CD1c-positive myeloid dendritic cell (primary cell): Measurements from ENCODE around the gene ZSCAN10.
"Not testable (repeated sequence)": the region's sequence is repeated elsewhere in the genome, so short reads cannot be mapped to it uniquely, and the experiment has no call there.

Source experiments
- DNase-seq: peaks from one replicate; pipeline ENCODE4 v3.0.0-alpha.2; 2016; ENCODE audit errors: extremely low spot score

ZSCAN10 gene

GRCh38 chr16:3098459-3099394 lies at the start of gene ZSCAN10:
ZSCAN10 (minus strand) TSS chr16:3099294; CDS start chr16:3092937, 6,357 bp downstream.
- DNase-seq = no peak

DNA sequence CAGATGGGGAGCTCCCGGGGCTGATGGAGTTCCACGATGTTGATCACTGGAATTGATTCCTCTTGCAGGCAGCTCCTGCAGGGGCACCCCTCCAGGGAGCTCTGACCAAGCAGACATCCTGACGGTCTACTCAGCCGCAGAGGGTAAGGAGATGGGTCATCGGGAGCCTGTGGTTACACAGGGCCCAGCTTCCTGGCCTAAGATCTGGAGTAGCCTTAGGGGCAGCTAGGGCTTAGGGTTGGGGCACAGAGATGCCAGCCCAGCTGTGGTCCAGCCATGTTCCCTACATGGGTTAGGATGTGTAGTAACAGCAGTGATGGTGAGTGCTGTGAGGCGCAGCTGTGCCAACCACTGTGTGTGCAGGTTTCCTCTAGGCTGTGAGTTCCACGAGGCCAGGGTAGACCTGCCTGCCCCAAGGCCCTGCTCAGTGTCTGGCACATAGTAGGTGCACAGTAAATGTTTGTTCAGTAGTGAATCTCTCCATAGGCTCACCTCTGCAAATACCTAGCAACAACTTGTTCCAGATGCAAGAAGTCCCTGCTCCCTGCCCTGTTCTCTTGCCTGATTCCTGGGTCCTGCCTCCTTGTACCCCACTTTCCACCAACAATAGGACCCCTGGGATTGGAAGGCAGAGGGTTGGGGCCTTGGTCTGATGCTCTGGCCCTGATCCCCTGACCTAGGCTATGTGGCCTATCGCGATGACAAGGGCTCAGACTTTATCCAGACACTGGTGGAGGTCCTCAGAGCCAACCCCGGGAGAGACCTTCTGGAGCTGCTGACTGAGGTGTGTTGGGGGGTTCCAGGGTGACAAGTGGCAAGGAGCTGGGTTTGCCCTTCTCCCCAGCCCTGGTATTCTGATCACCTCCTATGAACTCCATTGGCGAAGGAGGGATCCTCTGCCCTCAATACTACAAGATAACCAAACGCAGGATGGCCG lies 49.4 kb upstream of the ZSCAN10 start:
- no peak for DNase-seq

DNA sequence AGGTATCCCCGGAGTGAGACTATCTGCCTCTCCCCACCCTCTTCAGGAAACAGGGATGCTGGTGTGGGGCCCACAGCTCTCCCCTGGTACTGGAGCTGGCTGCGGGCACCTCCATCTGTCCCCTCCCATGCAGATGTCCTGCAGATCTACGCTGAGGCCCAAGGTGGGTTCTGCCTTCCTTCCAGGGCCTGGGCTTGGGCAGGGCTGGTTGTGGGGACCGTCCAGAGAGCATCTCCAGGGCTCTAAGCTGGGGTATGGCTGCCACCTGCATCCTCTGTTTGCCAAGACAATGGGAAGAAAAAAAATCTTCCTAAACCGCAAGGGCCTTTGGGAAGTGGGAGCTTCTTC lies 48.6 kb upstream of the ZSCAN10 start:
- no peak for DNase-seq

GRCh38 chr16:3147046-3147756 lies 48.1 kb upstream of the ZSCAN10 start:
- DNase-seq = no peak

DNA sequence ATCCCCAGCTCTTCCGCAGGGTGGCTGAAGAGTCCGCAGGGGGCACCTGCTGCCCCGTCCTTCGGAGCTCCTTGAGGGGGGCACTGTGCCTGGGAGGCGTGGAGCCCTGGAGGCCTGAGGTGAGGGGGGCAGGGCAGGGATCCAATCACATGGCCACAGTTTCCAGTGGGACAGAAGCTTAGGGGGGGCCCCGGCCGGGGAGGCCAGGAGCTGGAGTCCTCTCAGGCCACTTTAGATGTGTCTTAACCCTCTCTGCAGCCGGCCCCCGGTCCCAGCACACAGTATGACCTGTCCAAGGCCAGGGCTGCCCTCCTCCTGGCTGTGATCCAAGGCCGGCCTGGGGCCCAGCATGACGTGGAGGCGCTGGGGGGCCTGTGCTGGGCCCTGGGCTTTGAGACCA lies 46.6 kb upstream of the ZSCAN10 start:
- DNase-seq = no peak

GRCh38 chr16:3145151-3145550 lies 46.1 kb upstream of the ZSCAN10 start:
- DNase-seq = no peak

DNA sequence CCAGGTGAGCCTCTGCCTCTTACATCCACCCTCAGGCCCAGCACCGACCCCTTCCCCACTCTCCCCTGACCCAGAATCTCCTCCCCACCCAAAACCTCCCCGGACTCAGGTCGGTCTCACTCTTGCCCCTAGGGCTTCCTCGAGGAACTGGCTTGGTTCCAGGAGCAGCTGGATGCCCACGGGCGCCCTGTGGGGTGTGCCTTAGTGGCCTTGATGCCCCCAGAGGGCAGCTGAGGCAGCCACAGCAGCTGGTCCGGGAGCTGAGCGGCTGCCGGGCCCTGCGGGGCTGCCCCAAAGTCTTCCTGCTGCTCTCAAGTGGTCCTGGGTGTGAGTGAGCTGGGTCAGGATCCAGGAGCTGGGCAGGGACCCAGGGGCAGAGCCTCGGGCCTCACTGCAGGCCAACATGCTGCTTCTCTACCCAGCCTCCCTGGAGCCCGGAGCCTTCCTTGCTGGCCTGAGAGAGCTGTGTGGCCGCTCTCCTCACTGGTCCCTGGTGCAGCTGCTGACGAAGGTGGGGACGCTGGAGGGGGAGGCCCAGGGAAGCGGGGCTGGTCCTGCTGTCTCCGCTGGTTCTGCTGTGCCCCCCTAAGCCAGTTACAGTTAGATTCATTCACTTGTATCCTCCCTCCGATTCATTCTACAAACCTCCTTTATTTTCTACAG lies 45.4 kb upstream of the ZSCAN10 start:
- no peak for DNase-seq

DNA sequence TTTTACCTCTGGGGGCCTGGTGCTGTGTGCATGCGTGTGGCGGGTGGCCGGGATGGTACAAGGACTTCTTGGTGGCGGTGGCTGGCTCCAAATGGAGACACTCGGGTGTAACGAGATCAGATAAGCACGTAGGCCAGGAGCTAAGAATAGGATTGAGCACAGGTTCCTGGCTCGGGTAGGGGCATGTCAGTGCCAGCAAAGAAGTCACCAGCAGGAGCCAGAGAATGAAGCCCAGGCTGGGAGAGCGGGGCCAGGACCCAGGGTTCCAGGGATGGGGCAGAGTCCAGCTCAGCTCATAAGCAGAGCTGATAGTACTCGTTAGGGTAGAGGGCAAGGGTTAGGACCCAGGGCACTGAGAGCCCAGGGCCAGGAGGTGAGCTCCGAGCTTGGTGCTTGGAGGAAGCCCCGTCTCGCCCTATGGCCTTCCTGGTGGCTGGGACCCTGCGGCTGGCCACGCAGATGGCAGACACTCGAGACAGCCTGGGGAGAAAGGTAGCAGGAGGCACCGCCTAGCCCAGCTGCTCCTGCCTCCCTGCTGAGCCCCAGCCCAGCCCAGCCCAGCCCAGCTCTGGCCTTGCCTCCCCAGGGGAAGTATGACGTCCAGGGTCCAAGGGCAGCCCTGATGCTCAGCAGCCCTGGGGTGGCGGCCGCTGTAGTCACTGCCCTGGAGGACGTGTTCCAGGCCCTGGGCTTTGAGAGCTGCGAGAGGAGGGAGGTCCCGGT lies 44.7 kb upstream of the ZSCAN10 start:
- DNase-seq = no peak

DNA sequence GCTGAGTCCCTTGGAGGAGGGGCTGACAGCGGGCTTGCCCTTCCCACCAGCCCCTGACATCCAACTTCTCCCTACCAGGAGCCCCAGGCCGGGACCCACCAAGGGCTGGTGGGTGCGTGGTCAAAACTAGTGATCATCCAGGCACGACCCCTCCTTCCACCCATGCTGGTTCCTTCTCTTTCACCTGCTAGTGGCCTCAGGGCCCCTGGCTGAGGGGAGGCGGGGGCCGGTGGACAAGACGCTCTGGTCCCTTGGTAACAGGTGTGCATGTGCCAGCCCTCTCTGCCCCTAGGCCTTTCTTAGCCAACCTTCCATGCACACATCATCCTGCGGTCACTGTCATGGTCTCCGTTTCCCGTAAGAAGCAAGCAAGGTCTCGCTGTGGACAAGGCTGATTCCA lies 44.1 kb upstream of the ZSCAN10 start:
- DNase-seq = no peak

- DNase-seq = no peak
Measured at GRCh38 chr16:3142770-3143169, 43.7 kb upstream of the ZSCAN10 start.

DNA sequence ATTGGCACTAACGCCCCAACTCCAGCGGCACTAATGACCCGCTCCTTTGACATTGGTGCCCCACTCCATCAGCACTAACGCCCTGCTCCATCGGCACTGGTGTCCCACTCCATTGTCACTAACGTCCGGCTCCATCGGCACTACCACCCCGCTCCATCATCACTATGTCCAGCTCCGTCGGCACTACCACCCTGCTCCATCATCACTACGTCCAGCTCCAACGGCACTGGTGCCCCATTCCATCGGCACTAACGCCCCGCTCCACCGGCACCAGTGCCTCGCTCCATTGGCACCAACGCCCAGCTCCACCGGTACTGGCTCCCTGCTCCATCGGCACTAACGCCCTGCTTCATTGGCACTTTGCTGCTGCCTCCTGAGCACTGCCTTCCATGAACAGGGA lies 43.2 kb upstream of the ZSCAN10 start:
- no peak for DNase-seq

GRCh38 chr16:3141781-3142311 lies 42.8 kb upstream of the ZSCAN10 start:
- no peak for DNase-seq

DNA sequence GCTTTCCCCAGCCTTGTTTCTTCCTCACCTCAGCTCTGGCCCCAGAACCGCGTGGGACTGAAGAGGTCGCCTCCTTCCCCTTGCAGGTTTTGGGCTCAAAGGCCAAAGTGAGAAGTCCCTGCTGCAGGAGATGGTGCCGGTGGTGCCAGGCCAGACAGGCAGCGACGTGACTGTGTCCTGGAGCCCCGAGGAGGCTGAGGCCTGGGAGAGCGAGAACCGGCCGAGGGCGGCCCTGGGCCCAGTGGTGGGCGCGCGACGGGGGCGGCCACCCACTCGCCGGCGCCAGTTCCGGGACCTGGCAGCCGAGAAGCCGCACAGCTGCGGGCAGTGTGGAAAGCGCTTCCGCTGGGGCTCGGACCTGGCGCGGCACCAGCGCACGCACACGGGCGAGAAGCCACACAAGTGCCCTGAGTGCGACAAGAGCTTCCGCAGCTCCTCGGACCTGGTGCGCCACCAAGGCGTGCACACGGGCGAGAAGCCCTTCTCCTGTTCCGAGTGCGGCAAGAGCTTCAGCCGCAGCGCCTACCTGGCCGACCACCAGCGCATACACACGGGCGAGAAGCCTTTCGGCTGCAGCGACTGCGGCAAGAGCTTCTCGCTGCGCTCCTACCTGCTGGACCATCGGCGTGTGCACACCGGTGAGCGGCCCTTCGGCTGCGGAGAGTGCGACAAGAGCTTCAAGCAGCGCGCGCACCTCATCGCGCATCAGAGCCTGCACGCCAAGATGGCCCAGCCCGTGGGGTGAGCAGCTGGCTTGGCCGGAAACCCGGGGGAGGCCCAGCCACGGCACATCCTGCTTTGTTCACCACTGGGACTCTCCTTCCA lies 41.7 kb upstream of the ZSCAN10 start:
- no peak for DNase-seq

- not testable (repeated sequence) for DNase-seq
Measured at GRCh38 chr16:3139561-3139960, 40.5 kb upstream of the ZSCAN10 start.

DNA sequence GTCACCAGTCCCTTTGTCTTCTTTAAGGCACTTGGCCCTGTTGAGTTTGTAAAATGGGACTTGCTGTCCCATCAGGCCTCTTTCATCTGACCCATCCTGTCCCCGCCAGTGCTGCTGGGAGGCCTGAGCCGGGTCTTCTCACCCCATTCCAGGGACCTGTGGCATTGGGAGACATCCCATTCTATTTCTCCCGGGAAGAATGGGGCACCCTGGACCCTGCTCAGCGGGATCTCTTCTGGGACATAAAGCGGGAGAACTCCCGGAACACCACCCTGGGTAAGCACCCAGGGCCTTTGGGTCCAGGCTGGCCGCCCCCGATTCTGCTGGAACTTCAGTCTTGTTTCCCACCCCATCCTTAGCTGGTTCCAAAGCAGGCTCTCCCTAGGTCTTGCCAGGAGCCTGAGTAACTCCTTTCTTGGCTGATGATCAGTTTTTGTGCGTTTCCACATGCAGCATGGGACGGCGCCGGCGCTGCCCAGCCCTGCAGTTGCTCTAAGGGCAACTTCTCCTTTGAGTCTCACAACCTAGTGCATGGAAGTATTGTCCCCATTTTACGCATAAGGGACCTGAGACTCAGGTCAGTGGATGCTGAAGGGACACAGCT lies 39.8 kb upstream of the ZSCAN10 start:
- no peak for DNase-seq

DNA sequence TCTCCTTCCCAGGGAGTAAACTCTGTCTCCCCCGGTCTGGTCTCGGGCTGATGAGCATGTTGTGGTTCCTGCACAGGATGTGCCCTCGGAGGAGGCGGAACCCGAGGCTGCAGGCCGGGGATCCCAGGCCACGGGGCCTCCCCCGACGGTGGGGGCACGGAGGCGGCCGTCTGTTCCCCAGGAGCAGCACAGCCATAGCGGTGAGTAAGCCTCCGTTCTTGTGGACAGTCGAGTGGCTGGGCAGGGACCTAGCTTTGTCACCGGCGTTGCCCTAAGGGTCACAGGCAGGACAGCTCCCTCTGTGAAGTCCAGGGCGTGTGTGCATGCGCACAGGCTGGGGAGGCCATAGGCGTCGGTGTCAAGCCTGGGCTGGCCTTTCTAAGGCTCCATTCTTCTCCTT lies 39.2 kb upstream of the ZSCAN10 start:
- DNase-seq = no peak

- DNase-seq = no peak
Measured at GRCh38 chr16:3137267-3137666, 38.2 kb upstream of the ZSCAN10 start.

GRCh38 chr16:3135126-3135715 lies 36.1 kb upstream of the ZSCAN10 start:
- DNase-seq = no peak
